Left forelimb (tissue), 1 donor: ENCODE results near the gene ANKRD33B.
A peak's percentile ranks its signal among the peaks of the same experiment; 100 is the strongest.
"Not testable (repeated sequence)": the region's sequence is repeated elsewhere in the genome, so short reads cannot be mapped to it uniquely, and the experiment has no call there.

ENCODE experiments used
- DNase-seq: peaks from one replicate; pipeline ENCODE4 v3.0.0-alpha.2; 2018; ENCODE audit warnings: low spot score

ANKRD33B gene

GRCh38 chr5:10636363-10637142 lies 72.7 kb downstream of the ANKRD33B start:
- DNase-seq: no peak

- DNase-seq: no peak
Measured at GRCh38 chr5:10637944-10638343, 74.1 kb downstream of the ANKRD33B start.

GRCh38 chr5:10638723-10639122 lies 74.9 kb downstream of the ANKRD33B start:
- not testable (repeated sequence) for DNase-seq

GRCh38 chr5:10639846-10640368 lies 76.0 kb downstream of the ANKRD33B start:
- DNase-seq: no peak

- DNase-seq: no peak
Measured at GRCh38 chr5:10642367-10642766, 78.5 kb downstream of the ANKRD33B start.

- no peak for DNase-seq
Measured at GRCh38 chr5:10644192-10644591, 80.3 kb downstream of the ANKRD33B start.

GRCh38 chr5:10645146-10645545 lies 81.3 kb downstream of the ANKRD33B start:
- no peak for DNase-seq

GRCh38 chr5:10645671-10646070 lies 81.8 kb downstream of the ANKRD33B start:
- DNase-seq: no peak

- DNase-seq: no peak
Measured at GRCh38 chr5:10647640-10648039, 83.8 kb downstream of the ANKRD33B start.

- no peak for DNase-seq
Measured at GRCh38 chr5:10648806-10649665, 85.2 kb downstream of the ANKRD33B start.

GRCh38 chr5:10649666-10650380 lies 86.0 kb downstream of the ANKRD33B start:
- no peak for DNase-seq

- peak; percentile 59 for DNase-seq
Measured at GRCh38 chr5:10652151-10652550, 88.3 kb downstream of the ANKRD33B start.

GRCh38 chr5:10652606-10653005 lies 88.7 kb downstream of the ANKRD33B start:
- peak; percentile 47 for DNase-seq

- peak; percentile 66 for DNase-seq
Measured at GRCh38 chr5:10653043-10653442, 89.2 kb downstream of the ANKRD33B start.

- DNase-seq: peak; percentile 49
Measured at GRCh38 chr5:10653751-10654400, 90.0 kb downstream of the ANKRD33B start.

- DNase-seq: peak; percentile 36
Measured at GRCh38 chr5:10654566-10654965, 90.7 kb downstream of the ANKRD33B start.

- DNase-seq: peak; percentile 63
Measured at GRCh38 chr5:10655161-10655971, 91.5 kb downstream of the ANKRD33B start.

GRCh38 chr5:10655972-10656830 lies 92.3 kb downstream of the ANKRD33B start:
- DNase-seq: peak; percentile 23

- no peak for DNase-seq
Measured at GRCh38 chr5:10658265-10658664, 94.4 kb downstream of the ANKRD33B start.

GRCh38 chr5:10660135-10660534 lies 96.3 kb downstream of the ANKRD33B start:
- DNase-seq: peak; percentile 53
